Measurements from ENCODE around the gene JARID2. TPM values are rescaled to one million over a fixed set of nuclear protein-coding genes. Genes with fewer than 3 reads are reported as not detected.

The JARID2 gene
- total RNA-seq, 4 donors from 2014 or later = 11.6 to 22.5 (median 16.4) TPM

- in situ Hi-C loops (cut with MboI; ENCODE audit: low sequenced_read_pairs in 4 of 4) = loop anchor here in 1 of 4 donors (25.0 kb wide), 1 partner anchor 95 kb away; no protein-coding TSS in a partner anchor
- TF ChIP-seq POLR2A (IDR thresholded peaks at IDR 0.05) (no peak), CTCF (IDR thresholded peaks at IDR 0.05 in 4 of 5, conservative IDR thresholded peaks at IDR 0.05 in 1 of 5) (no peak)
- no peak for ATAC-seq
- Histone ChIP-seq H3K27me3 (no peaks in the 10 kb centered on the region), H3K9me3 (no peaks in the 10 kb centered on the region), H3K4me1 (peaks cover 78 to 79% of the 10 kb centered on the region in 2 donors), H3K36me3 (no peaks in the 10 kb centered on the region), H3K4me3 (no peak overlapping the region), H3K27ac (no peak overlapping the region)
- intact Hi-C loops (cut with DNase I; ENCODE audit: low total_unique reads) = loop anchor here (5.0 to 10.0 kb wide), 2 partner anchors 75 to 433 kb away; no protein-coding TSS in a partner anchor
- no peak for DNase-seq
Observed at GRCh38 chr6:15357782-15358181, 111.9 kb downstream of the JARID2 start.

- no peak for DNase-seq
- in situ Hi-C loops (cut with MboI; ENCODE audit: low sequenced_read_pairs in 4 of 4) (loop anchor here in 1 of 4 donors (25.0 kb wide), 1 partner anchor 96 kb away; no protein-coding TSS in a partner anchor), intact Hi-C loops (cut with DNase I; ENCODE audit: low total_unique reads) (loop anchor here (5.0 to 10.0 kb wide), 2 partner anchors 74 to 434 kb away; no protein-coding TSS in a partner anchor)
- ATAC-seq = no peak
- Histone ChIP-seq H3K27ac (peak overlapping the region; percentile 72 to 79 (median 75)), H3K4me1 (peaks cover 74 to 79% of the 10 kb centered on the region in 2 donors), H3K9me3 (no peaks in the 10 kb centered on the region), H3K4me3 (no peak overlapping the region), H3K36me3 (no peaks in the 10 kb centered on the region), H3K27me3 (no peaks in the 10 kb centered on the region)
- no peak for TF ChIP-seq POLR2A (IDR thresholded peaks at IDR 0.05)
- TF ChIP-seq CTCF (IDR thresholded peaks at IDR 0.05 in 4 of 5, conservative IDR thresholded peaks at IDR 0.05 in 1 of 5) = no peak
Observed at GRCh38 chr6:15358579-15359327, 112.9 kb downstream of the JARID2 start.

- Histone ChIP-seq H3K9me3 (no peaks in the 10 kb centered on the region), H3K4me1 (peaks cover 73 to 85% of the 10 kb centered on the region in 2 donors), H3K4me3 (no peak overlapping the region), H3K36me3 (no peaks in the 10 kb centered on the region), H3K27me3 (no peaks in the 10 kb centered on the region), H3K27ac (peak overlapping the region; percentile 72 to 79 (median 75))
- DNase-seq = peak; percentile 55 to 66
- TF ChIP-seq CTCF (IDR thresholded peaks at IDR 0.05 in 4 of 5, conservative IDR thresholded peaks at IDR 0.05 in 1 of 5) (no peak), POLR2A (IDR thresholded peaks at IDR 0.05) (no peak)
- in situ Hi-C loops (cut with MboI; ENCODE audit: low sequenced_read_pairs in 4 of 4) (loop anchor here in 1 of 4 donors (25.0 kb wide), 1 partner anchor 97 kb away; no protein-coding TSS in a partner anchor), intact Hi-C loops (cut with DNase I; ENCODE audit: low total_unique reads) (loop anchor here (5.0 to 10.0 kb wide), 2 partner anchors 73 to 435 kb away; no protein-coding TSS in a partner anchor)
- ATAC-seq = peak; percentile 76 to 84
Observed at GRCh38 chr6:15359335-15359862, 113.5 kb downstream of the JARID2 start.

- Histone ChIP-seq H3K9me3 (no peaks in the 10 kb centered on the region), H3K36me3 (no peaks in the 10 kb centered on the region), H3K27ac (peak overlapping the region; percentile 72 to 79 (median 75)), H3K4me1 (peaks cover 74 to 89% of the 10 kb centered on the region in 2 donors), H3K4me3 (no peak overlapping the region), H3K27me3 (no peaks in the 10 kb centered on the region)
- DNase-seq (no peak), ATAC-seq (no peak)
- in situ Hi-C loops (cut with MboI; ENCODE audit: low sequenced_read_pairs in 4 of 4) (loop anchor here in 1 of 4 donors (25.0 kb wide), 1 partner anchor 98 kb away; no protein-coding TSS in a partner anchor), intact Hi-C loops (cut with DNase I; ENCODE audit: low total_unique reads) (loop anchor here (5.0 kb wide), 1 partner anchor 122 kb away; no protein-coding TSS in a partner anchor)
- TF ChIP-seq CTCF (IDR thresholded peaks at IDR 0.05 in 4 of 5, conservative IDR thresholded peaks at IDR 0.05 in 1 of 5) (no peak), POLR2A (IDR thresholded peaks at IDR 0.05) (no peak)
Observed at GRCh38 chr6:15360300-15360699, 114.4 kb downstream of the JARID2 start.

Data from gastrocnemius medialis (tissue), 4 donors.